Activated naive CD4-positive, alpha-beta T cell treated with anti-CD3 and anti-CD28 coated beads, Interleukin-2, amount 50 U/mL, for 72 hours (primary cell): ENCODE measurements around the gene GNAT3. TPM values are rescaled to one million over a fixed set of nuclear protein-coding genes. Genes with fewer than 3 reads are reported as not detected.

ENCODE experiments used
- ATAC-seq, 2 donors: fragments of 150-1000 bp; cut with Tn5 transposase; 2 replicates each; pipeline ENCODE4 v1.10.0; 2021; ENCODE audit warnings: mild to moderate bottlenecking in 2 of 2, moderate library complexity in 2 of 2
- DNase-seq, 2 donors: peaks; one replicate each; pipeline ENCODE4 v3.0.0; 2021 to 2022; ENCODE audit warnings: low spot score in 2 of 2
- H3K27ac Mint-ChIP-seq, 2 donors: one replicate each; pipeline ENCODE4 v1.8.0; 2022; ENCODE audit warnings: mild to moderate bottlenecking in 2 of 2, mixed read lengths in 2 of 2
- H3K36me3 Mint-ChIP-seq, 2 donors: one replicate each; pipeline ENCODE4 v1.8.0; 2022; ENCODE audit warnings: mixed read lengths in 2 of 2
- H3K9me3 Mint-ChIP-seq, 2 donors: one replicate each; pipeline ENCODE4 v1.8.0; 2022; ENCODE audit warnings: mixed read lengths in 2 of 2
- total RNA-seq, 2 donors: library from RNA; stranded (reverse); gene quantifications; one replicate each; pipeline ENCODE4 v1.2.3, GENCODE V29; 2022

The GNAT3 gene
- total RNA-seq, 2 donors from 2014 or later: not detected

DNA sequence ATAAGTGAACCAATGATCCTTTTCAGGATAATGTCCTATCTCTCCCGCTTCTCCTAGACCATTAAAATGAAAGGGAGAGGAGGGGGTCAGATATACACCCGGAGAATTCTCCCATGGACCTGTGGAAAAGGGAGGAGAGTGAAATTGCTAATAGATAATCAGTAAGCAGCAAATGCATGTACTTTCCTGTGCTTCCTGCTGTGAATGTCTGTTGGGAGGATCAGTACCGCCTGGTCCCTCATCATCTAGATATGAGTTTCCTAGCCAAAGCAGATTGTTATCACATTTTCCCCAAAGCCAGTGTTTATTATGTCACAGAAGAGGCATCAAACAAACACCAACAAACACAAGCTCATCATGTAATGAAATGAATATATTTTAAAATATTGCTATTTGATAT lies 96.8 kb downstream of the GNAT3 start:
- no peak overlapping the region for H3K27ac Mint-ChIP-seq
- H3K9me3 Mint-ChIP-seq: no peaks in the 10 kb centered on the region
- ATAC-seq: no peak
- DNase-seq: no peak
- H3K36me3 Mint-ChIP-seq: no peaks in the 10 kb centered on the region

DNA sequence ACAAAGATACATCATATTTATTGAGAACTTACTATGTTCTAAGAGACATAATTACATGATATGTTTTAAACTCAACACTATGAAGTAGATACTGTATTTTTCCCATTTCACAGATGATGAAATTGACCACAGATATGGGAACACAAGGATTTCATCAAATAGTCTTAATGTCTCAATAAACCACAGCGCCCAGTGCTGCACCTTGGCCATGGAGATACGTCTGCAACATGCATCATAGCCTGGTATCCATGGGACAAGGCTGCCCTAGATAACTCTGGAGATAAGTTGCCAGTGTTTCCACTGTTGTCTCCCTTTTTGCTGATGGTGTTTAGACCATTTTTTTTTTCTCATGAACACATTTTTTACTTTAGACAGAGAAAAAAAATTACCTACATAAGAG lies 97.5 kb downstream of the GNAT3 start:
- H3K36me3 Mint-ChIP-seq: no peaks in the 10 kb centered on the region
- no peak for DNase-seq
- no peak for ATAC-seq
- no peaks in the 10 kb centered on the region for H3K9me3 Mint-ChIP-seq
- H3K27ac Mint-ChIP-seq: no peak overlapping the region

DNA sequence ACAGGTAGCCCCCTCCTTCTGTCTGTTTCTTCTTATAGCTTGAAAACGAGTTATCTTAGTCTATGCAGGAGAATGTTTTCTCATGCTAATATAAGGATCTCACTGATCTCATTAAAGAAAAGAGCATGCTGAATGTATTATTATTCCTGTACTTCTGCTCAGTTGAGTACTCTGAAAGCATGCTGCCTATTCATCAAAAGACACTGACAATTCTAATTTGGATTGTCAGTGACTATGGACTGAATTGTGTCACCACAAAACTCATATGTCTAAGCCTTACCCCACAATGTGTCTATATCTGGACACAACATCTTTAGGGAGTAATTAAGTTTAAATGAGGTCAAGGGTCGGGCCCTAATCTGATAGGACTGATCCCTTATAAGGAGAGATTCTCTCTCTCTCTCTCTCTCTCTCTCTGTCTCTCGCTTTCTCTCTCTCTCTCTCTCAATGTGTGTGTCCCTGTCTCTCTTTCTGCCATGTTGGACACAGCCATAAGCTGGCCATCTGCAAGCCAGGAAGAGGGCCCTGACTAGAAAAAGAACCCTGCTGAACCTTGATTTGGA lies 98.4 kb downstream of the GNAT3 start:
- no peaks in the 10 kb centered on the region for H3K9me3 Mint-ChIP-seq
- peak overlapping the region in 1 of 2 donors; percentile 41 for H3K27ac Mint-ChIP-seq
- DNase-seq (no peak), ATAC-seq (peak in 1 of 2 donors; percentile 7)
- no peaks in the 10 kb centered on the region for H3K36me3 Mint-ChIP-seq

GRCh38 chr7:80412842-80413241 lies 99.0 kb downstream of the GNAT3 start:
- Mint-ChIP-seq H3K9me3 (no peaks in the 10 kb centered on the region), H3K36me3 (no peaks in the 10 kb centered on the region), H3K27ac (no peak overlapping the region)
- ATAC-seq (peak in 1 of 2 donors; percentile 95), DNase-seq (no peak)

DNA sequence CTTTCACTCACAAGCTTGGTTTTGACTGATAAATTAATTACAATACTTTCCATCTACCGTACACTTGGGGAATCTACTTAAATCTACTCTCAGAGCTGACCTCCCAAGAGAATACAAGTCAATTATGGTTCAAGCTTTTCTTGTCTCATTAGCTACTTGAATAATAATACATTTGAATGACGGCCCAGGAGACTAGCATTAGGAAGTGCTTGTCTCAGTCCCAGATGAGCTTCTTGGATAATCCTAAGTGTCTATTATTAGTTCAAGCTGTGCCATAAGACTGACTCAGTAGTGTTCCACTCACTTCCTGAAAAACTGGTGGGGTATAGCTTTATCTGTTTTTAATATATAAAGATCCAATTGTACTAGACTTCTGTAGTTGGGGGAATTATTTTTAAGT lies 100.2 kb downstream of the GNAT3 start:
- peaks cover 0 to 3% of the 10 kb centered on the region in 2 donors for H3K9me3 Mint-ChIP-seq
- ATAC-seq: no peak
- H3K27ac Mint-ChIP-seq: no peak overlapping the region

GRCh38 chr7:80410081-80410480 lies 101.8 kb downstream of the GNAT3 start:
- DNase-seq: no peak
- Mint-ChIP-seq H3K9me3 (peaks cover 0 to 3% of the 10 kb centered on the region in 2 donors), H3K27ac (no peak overlapping the region), H3K36me3 (no peaks in the 10 kb centered on the region)
- no peak for ATAC-seq

More for the DNA sequence above, 100.2 kb downstream of the GNAT3 start:
- DNase-seq: no peak
- H3K36me3 Mint-ChIP-seq: no peaks in the 10 kb centered on the region

Other genes with a start within 250 kb of the GNAT3 start
- not detected for gene CD36, start 126.6 kb upstream of the GNAT3 start, total RNA-seq